Suprapubic skin (tissue), 4 donors: ENCODE results near the gene WNK2. TPM values are rescaled to one million over a fixed set of nuclear protein-coding genes. Genes with fewer than 3 reads are reported as not detected.

Experiments used
- DNase-seq, 2 donors: peaks; one replicate each; pipeline ENCODE4 v3.0.0-alpha.2; 2019; ENCODE audit warnings: low spot score in 2 of 2
- H3K27ac ChIP-seq: fragments of 200-600 bp; sonication (generic); one replicate; pipeline ENCODE4 v1.5.1; 2019
- H3K27me3 ChIP-seq: fragments of 200-600 bp; sonication (generic); one replicate; pipeline ENCODE4 v1.5.1; 2019
- H3K36me3 ChIP-seq: fragments of 200-600 bp; sonication (generic); one replicate; pipeline ENCODE4 v1.5.1; 2019
- H3K4me1 ChIP-seq: fragments of 200-600 bp; sonication (generic); one replicate; pipeline ENCODE4 v1.5.1; 2019
- H3K4me3 ChIP-seq: fragments of 200-600 bp; sonication (generic); one replicate; pipeline ENCODE4 v1.5.1; 2019; ENCODE audit warnings: mild to moderate bottlenecking
- H3K9me3 ChIP-seq: fragments of 200-600 bp; sonication (generic); one replicate; pipeline ENCODE4 v1.5.1; 2019
- CTCF ChIP-seq, 2 donors: fragments of 200-600 bp in 1 of 2; fragments of 450-650 bp in 1 of 2; sonication (generic) in 1 of 2; IDR thresholded peaks; one replicate each; pipeline ENCODE4 v1.5.1; 2016 to 2019; ENCODE audit warnings: antibody characterized with exemption in 2 of 2, mild to moderate bottlenecking in 1 of 2, moderate library complexity in 1 of 2
- EP300 ChIP-seq: sonication (generic); formaldehyde crosslinking; IDR thresholded peaks from one replicate; pipeline ENCODE4 v1.6.1; 2017; ENCODE audit warnings: antibody characterized with exemption
- POLR2A ChIP-seq, 2 donors: fragments of 450-650 bp; IDR thresholded peaks; one replicate each; pipeline ENCODE4 v1.6.1; 2017; ENCODE audit warnings: antibody characterized with exemption in 2 of 2, mild to moderate bottlenecking in 2 of 2, moderate library complexity in 2 of 2
- POLR2AphosphoS5 ChIP-seq, 3 donors: sonication (generic); formaldehyde crosslinking; IDR thresholded peaks; one replicate each; pipeline ENCODE4 v1.6.1; 2017; ENCODE audit warnings: antibody characterized with exemption in 3 of 3
- WGBS: methylation state at CpG from one replicate; pipeline ENCODE4 v1.1.5; 2018; 5-methylcytosine and 5-hydroxymethylcytosine counted together
- total RNA-seq, 4 donors: library from RNA; depleted of rRNA; stranded (reverse); fragments of >200 nt; gene quantifications; one replicate each; pipeline ENCODE4 v1.1.0, GENCODE V29; 2016

Gene WNK2
- total RNA-seq, 4 donors from 2014 or later = 39.5 to 93.7 (median 45.3) TPM

- Histone ChIP-seq H3K27ac (no peak overlapping the region), H3K4me3 (no peak overlapping the region)
Measured at GRCh38 chr9:93198838-93199625, 15.1 kb downstream of the WNK2 start.

GRCh38 chr9:93200449-93200742 is 16.5 kb downstream of the WNK2 start:
- 75% methylated on average over 5 of the region's 9 CpGs for WGBS
- Histone ChIP-seq H3K4me1 (peaks cover 13% of the 10 kb centered on the region), H3K36me3 (no peaks in the 10 kb centered on the region), H3K27ac (no peak overlapping the region), H3K4me3 (no peak overlapping the region), H3K27me3 (no peaks in the 10 kb centered on the region), H3K9me3 (no peaks in the 10 kb centered on the region)
- no peak for DNase-seq
- TF ChIP-seq EP300 = no peak
- no peak for TF ChIP-seq POLR2AphosphoS5 (IDR thresholded peaks at IDR 0.05)
- no peak for TF ChIP-seq CTCF (IDR thresholded peaks at IDR 0.05)
- no peak for TF ChIP-seq POLR2A (IDR thresholded peaks at IDR 0.05)

More at GRCh38 chr9:93198838-93199625, 15.1 kb downstream of the WNK2 start:
- no peaks in the 10 kb centered on the region for H3K36me3 ChIP-seq
- no peaks in the 10 kb centered on the region for H3K27me3 ChIP-seq
- TF ChIP-seq CTCF (IDR thresholded peaks at IDR 0.05) (no peak), EP300 (no peak), POLR2A (IDR thresholded peaks at IDR 0.05) (no peak), POLR2AphosphoS5 (IDR thresholded peaks at IDR 0.05) (no peak)
- no peaks in the 10 kb centered on the region for H3K9me3 ChIP-seq
- WGBS = 93% methylated on average over 13 of the region's 16 CpGs
- DNase-seq = no peak
- peaks cover 14% of the 10 kb centered on the region for H3K4me1 ChIP-seq

GRCh38 chr9:93200989-93201334 is 17.0 kb downstream of the WNK2 start:
- Histone ChIP-seq H3K9me3 (no peaks in the 10 kb centered on the region), H3K4me1 (peaks cover 17% of the 10 kb centered on the region), H3K27me3 (no peaks in the 10 kb centered on the region), H3K36me3 (no peaks in the 10 kb centered on the region), H3K27ac (peak overlapping the region; percentile 65), H3K4me3 (no peak overlapping the region)
- no peak for TF ChIP-seq CTCF (IDR thresholded peaks at IDR 0.05)
- no peak for TF ChIP-seq POLR2A (IDR thresholded peaks at IDR 0.05)
- TF ChIP-seq POLR2AphosphoS5 (IDR thresholded peaks at IDR 0.05) = no peak
- TF ChIP-seq EP300 = no peak
- 81% methylated on average over 5 of the region's 5 CpGs for WGBS
- DNase-seq = no peak

- Histone ChIP-seq H3K36me3 (no peaks in the 10 kb centered on the region), H3K27me3 (no peaks in the 10 kb centered on the region), H3K4me3 (no peak overlapping the region), H3K27ac (peak overlapping the region; percentile 16), H3K4me1 (peaks cover 34% of the 10 kb centered on the region), H3K9me3 (no peaks in the 10 kb centered on the region)
- TF ChIP-seq CTCF (IDR thresholded peaks at IDR 0.05) (no peak), POLR2A (IDR thresholded peaks at IDR 0.05) (no peak), EP300 (no peak)
- no peak for DNase-seq
- WGBS = 86% methylated on average over 11 of the region's 11 CpGs
Measured at GRCh38 chr9:93203026-93203717, 19.2 kb downstream of the WNK2 start.

GRCh38 chr9:93203718-93204469 is 20.0 kb downstream of the WNK2 start:
- DNase-seq = no peak
- Histone ChIP-seq H3K4me3 (no peak overlapping the region), H3K4me1 (peaks cover 34% of the 10 kb centered on the region), H3K27ac (no peak overlapping the region), H3K36me3 (no peaks in the 10 kb centered on the region), H3K27me3 (no peaks in the 10 kb centered on the region), H3K9me3 (no peaks in the 10 kb centered on the region)
- TF ChIP-seq POLR2A (IDR thresholded peaks at IDR 0.05) = no peak
- no peak for TF ChIP-seq CTCF (IDR thresholded peaks at IDR 0.05)
- TF ChIP-seq POLR2AphosphoS5 (IDR thresholded peaks at IDR 0.05) = no peak
- no peak for TF ChIP-seq EP300
- 88% methylated on average over 13 of the region's 15 CpGs for WGBS
